ENCODE measurements around the gene OLFM2. TPM values are rescaled to one million over a fixed set of nuclear protein-coding genes. Genes with fewer than 3 reads are reported as not detected.

Gene OLFM2
- polyA plus RNA-seq, 2 of the 4 experiments (the other 2 are of a cell fraction), result 6.5 to 8.0 TPM

- 97% methylated on average over 30 of the region's 38 CpGs for WGBS (ENCODE audit: missing lambda C conversion rate)
- FAIRE-seq (no peak), ATAC-seq (no peak), DNase-seq (ENCODE audit: low read depth in 1 of 2, low spot score in 1 of 2) (no peak)
- ChIA-PET POLR2A (no interaction called here), CTCF (no interaction called here)
- no peak overlapping the region for H3K4me2 ChIP-seq
- no peak overlapping the region for H3K4me3 ChIP-seq
- no peaks in the 10 kb centered on the region for H3K4me1 ChIP-seq
- H3K9me3 ChIP-seq, result no peaks in the 10 kb centered on the region
- TF ChIP-seq ZSCAN20 (CRISPR knock-in tag; IDR thresholded peaks at IDR 0.05) (no peak), E2F6 (IDR thresholded peaks at IDR 0.05; ENCODE audit: borderline replicate concordance, low read depth) (no peak), JUN (IDR thresholded peaks at IDR 0.05) (no peak), MYC (IDR thresholded peaks at IDR 0.05; ENCODE audit: borderline replicate concordance, low read length) (no peak), MAZ (IDR thresholded peaks at IDR 0.05; ENCODE audit: borderline replicate concordance, low read depth, low read length) (no peak), TFCP2L1 (CRISPR knock-in tag; IDR thresholded peaks at IDR 0.05) (no peak), EP300 (IDR thresholded peaks at IDR 0.05) (no peak), HOXB5 (CRISPR knock-in tag; IDR thresholded peaks at IDR 0.05) (no peak), PBX3 (IDR thresholded peaks at IDR 0.05) (no peak), POLR2AphosphoS2 (conservative IDR thresholded peaks at IDR 0.05; ENCODE audit: low read length) (no peak), RAD21 (conservative IDR thresholded peaks at IDR 0.05 in 1 of 2, IDR thresholded peaks at IDR 0.05 in 1 of 2) (no peak), HDAC2 (IDR thresholded peaks at IDR 0.05) (no peak), TP53 (CRISPR knock-in tag; IDR thresholded peaks at IDR 0.05) (no peak), NR3C1 (IDR thresholded peaks at IDR 0.05) (no peak), SREBF2 (IDR thresholded peaks at IDR 0.05) (no peak), HEYL (CRISPR knock-in tag; IDR thresholded peaks at IDR 0.05) (no peak), ZNF302 (CRISPR knock-in tag; IDR thresholded peaks at IDR 0.05) (no peak), POLR2A (IDR thresholded peaks at IDR 0.05; ENCODE audit: low read length) (no peak)
- TF ChIP-seq, protein P1, sequence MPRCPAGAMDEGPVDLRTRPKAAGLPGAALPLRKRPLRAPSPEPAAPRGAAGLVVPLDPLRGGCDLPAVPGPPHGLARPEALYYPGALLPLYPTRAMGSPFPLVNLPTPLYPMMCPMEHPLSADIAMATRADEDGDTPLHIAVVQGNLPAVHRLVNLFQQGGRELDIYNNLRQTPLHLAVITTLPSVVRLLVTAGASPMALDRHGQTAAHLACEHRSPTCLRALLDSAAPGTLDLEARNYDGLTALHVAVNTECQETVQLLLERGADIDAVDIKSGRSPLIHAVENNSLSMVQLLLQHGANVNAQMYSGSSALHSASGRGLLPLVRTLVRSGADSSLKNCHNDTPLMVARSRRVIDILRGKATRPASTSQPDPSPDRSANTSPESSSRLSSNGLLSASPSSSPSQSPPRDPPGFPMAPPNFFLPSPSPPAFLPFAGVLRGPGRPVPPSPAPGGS (IDR thresholded peaks at IDR 0.05), result no peak
- TF ChIP-seq, protein P2, sequence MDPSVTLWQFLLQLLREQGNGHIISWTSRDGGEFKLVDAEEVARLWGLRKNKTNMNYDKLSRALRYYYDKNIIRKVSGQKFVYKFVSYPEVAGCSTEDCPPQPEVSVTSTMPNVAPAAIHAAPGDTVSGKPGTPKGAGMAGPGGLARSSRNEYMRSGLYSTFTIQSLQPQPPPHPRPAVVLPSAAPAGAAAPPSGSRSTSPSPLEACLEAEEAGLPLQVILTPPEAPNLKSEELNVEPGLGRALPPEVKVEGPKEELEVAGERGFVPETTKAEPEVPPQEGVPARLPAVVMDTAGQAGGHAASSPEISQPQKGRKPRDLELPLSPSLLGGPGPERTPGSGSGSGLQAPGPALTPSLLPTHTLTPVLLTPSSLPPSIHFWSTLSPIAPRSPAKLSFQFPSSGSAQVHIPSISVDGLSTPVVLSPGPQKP (IDR thresholded peaks at IDR 0.05; ENCODE audit: low read depth, low read length), result no peak
- no peak overlapping the region for H3K27ac ChIP-seq
These were observed 82.0 kb downstream of the OLFM2 start for GRCh38 chr19:9854282-9854846.

DNA sequence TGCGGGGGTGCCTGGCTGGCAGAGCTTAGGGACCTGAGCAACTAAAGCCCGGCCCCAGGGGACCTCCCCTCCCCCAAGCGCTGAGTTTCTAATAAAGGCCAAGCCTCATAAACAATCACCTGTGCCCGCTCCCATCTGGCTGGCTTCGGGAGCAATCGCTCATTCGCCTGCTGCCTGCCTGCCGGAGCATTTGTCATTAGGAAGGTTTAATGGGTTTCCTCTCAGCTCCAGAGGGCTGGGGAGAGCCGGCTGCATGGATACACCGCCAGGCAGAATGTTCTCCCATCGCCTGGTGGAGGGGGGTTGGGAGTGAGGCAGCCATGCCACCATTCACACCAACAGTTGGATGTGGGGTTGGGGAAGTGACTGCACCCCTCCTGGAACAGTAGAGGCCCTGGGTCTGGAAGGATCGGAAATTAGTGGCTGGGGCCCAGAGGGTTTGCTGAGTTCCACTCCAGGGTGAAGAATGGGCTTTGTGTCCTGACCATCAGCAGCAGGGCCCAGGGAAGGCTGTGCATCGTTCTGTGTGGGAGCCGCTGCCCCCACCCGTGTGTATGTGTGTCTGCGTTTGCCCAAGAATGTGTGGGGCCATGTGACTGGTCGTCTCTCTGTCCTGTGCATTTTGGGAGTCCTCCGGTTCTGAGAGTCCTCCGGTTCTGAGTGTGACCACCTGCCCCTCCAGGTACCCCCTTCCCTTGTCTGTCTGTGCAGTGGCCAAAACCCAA, 85.9 kb downstream of the OLFM2 start:
- H3K27ac ChIP-seq, result no peak overlapping the region
- ATAC-seq, result no peak
- WGBS (ENCODE audit: missing lambda C conversion rate), result 82% methylated on average over 18 of the region's 19 CpGs
- no peak for DNase-seq (ENCODE audit: low read depth in 1 of 2, low spot score in 1 of 2)
- H3K4me1 ChIP-seq, result no peaks in the 10 kb centered on the region
- no peaks in the 10 kb centered on the region for H3K9me3 ChIP-seq
- no peak overlapping the region for H3K4me3 ChIP-seq
- ChIA-PET POLR2A (no interaction called here), CTCF (interaction anchor here (0.7 kb wide), 1 partner anchor 29 kb away, joined by 3 read pairs; no protein-coding TSS in a partner anchor)
- no peak overlapping the region for H3K4me2 ChIP-seq
- no peak for FAIRE-seq
- TF ChIP-seq, protein P1 (IDR thresholded peaks at IDR 0.05), result no peak
- no peak for TF ChIP-seq CBX2 (IDR thresholded peaks at IDR 0.05; ENCODE audit: borderline replicate concordance, low read depth)
- no peak for TF ChIP-seq ZFP36 (IDR thresholded peaks at IDR 0.05; ENCODE audit: borderline replicate concordance, partially characterized antibody)
- TF ChIP-seq KDM5A (IDR thresholded peaks at IDR 0.05), result no peak
- TF ChIP-seq EHMT2 (IDR thresholded peaks at IDR 0.05; ENCODE audit: low read depth), result no peak
- TF ChIP-seq, protein P2 (IDR thresholded peaks at IDR 0.05; ENCODE audit: low read depth, low read length), result no peak
- TF ChIP-seq RARB (CRISPR knock-in tag; IDR thresholded peaks at IDR 0.05), result no peak
- TF ChIP-seq SMC3 (IDR thresholded peaks at IDR 0.05), result no peak
- TF ChIP-seq FOXS1 (CRISPR knock-in tag; IDR thresholded peaks at IDR 0.05), result no peak
- no peak for TF ChIP-seq RCOR1 (IDR thresholded peaks at IDR 0.05; ENCODE audit: low read depth, low read length)
- no peak for TF ChIP-seq ZSCAN20 (CRISPR knock-in tag; IDR thresholded peaks at IDR 0.05)
- TF ChIP-seq CEBPB (IDR thresholded peaks at IDR 0.05), result no peak
- no peak for TF ChIP-seq RNF2 (IDR thresholded peaks at IDR 0.05; ENCODE audit: borderline replicate concordance, low read depth)
- TF ChIP-seq POLR2A (IDR thresholded peaks at IDR 0.05; ENCODE audit: low read length), result no peak
- no peak for TF ChIP-seq HOXA7 (CRISPR knock-in tag; IDR thresholded peaks at IDR 0.05)
- no peak for TF ChIP-seq CHD2 (IDR thresholded peaks at IDR 0.05; ENCODE audit: low read length, partially characterized antibody)
